Measurements from ENCODE around the gene SLC9A9.

Gene SLC9A9

GRCh38 chr3:143736205-143736997 lies 111.9 kb downstream of the SLC9A9 start:
- Mint-ChIP-seq H3K36me3 (ENCODE audit: low read depth) (no peaks in the 10 kb centered on the region), H3K9me3 (peaks cover 12% of the 10 kb centered on the region), H3K27ac (no peak overlapping the region), H3K4me3 (no peak overlapping the region), H3K4me1 (no peaks in the 10 kb centered on the region), H3K27me3 (ENCODE audit: low read depth, poor library complexity) (peaks cover 4% of the 10 kb centered on the region)
- no peak for DNase-seq
- TF ChIP-seq CTCF (IDR thresholded peaks at IDR 0.05) = no peak

GRCh38 chr3:143731776-143732175 lies 116.5 kb downstream of the SLC9A9 start:
- Mint-ChIP-seq H3K27ac (no peak overlapping the region), H3K9me3 (no peaks in the 10 kb centered on the region), H3K27me3 (ENCODE audit: low read depth, poor library complexity) (peaks cover 4% of the 10 kb centered on the region), H3K36me3 (ENCODE audit: low read depth) (no peaks in the 10 kb centered on the region), H3K4me1 (no peaks in the 10 kb centered on the region), H3K4me3 (no peak overlapping the region)
- TF ChIP-seq CTCF (IDR thresholded peaks at IDR 0.05) = no peak
- DNase-seq = no peak

GRCh38 chr3:143731320-143731719 lies 116.9 kb downstream of the SLC9A9 start:
- peak overlapping the region; percentile 2 for H3K27ac Mint-ChIP-seq
- H3K27me3 Mint-ChIP-seq (ENCODE audit: low read depth, poor library complexity) = peaks cover 4% of the 10 kb centered on the region
- no peaks in the 10 kb centered on the region for H3K4me1 Mint-ChIP-seq
- no peaks in the 10 kb centered on the region for H3K36me3 Mint-ChIP-seq (ENCODE audit: low read depth)
- no peaks in the 10 kb centered on the region for H3K9me3 Mint-ChIP-seq
- H3K4me3 Mint-ChIP-seq = no peak overlapping the region
- TF ChIP-seq CTCF (IDR thresholded peaks at IDR 0.05) = no peak
- no peak for DNase-seq

- H3K27ac Mint-ChIP-seq = no peak overlapping the region
- H3K4me3 Mint-ChIP-seq = no peak overlapping the region
- H3K9me3 Mint-ChIP-seq = peaks cover 4% of the 10 kb centered on the region
Observed at GRCh38 chr3:143727391-143727790, 120.9 kb downstream of the SLC9A9 start.

GRCh38 chr3:143726727-143727126 lies 121.5 kb downstream of the SLC9A9 start:
- Mint-ChIP-seq H3K27me3 (ENCODE audit: low read depth, poor library complexity) (peaks cover 3% of the 10 kb centered on the region), H3K4me1 (no peaks in the 10 kb centered on the region), H3K4me3 (no peak overlapping the region), H3K36me3 (ENCODE audit: low read depth) (peaks cover 1% of the 10 kb centered on the region), H3K9me3 (peaks cover 5% of the 10 kb centered on the region), H3K27ac (no peak overlapping the region)
- no peak for TF ChIP-seq CTCF (IDR thresholded peaks at IDR 0.05)
- no peak for DNase-seq

More at GRCh38 chr3:143727391-143727790, 120.9 kb downstream of the SLC9A9 start:
- DNase-seq = no peak
- Mint-ChIP-seq H3K4me1 (no peaks in the 10 kb centered on the region), H3K36me3 (ENCODE audit: low read depth) (no peaks in the 10 kb centered on the region), H3K27me3 (ENCODE audit: low read depth, poor library complexity) (peaks cover 3% of the 10 kb centered on the region)
- no peak for TF ChIP-seq CTCF (IDR thresholded peaks at IDR 0.05)

GRCh38 chr3:143720381-143720780 lies 127.9 kb downstream of the SLC9A9 start:
- Mint-ChIP-seq H3K4me3 (no peak overlapping the region), H3K27ac (no peak overlapping the region), H3K4me1 (peaks cover 5% of the 10 kb centered on the region), H3K27me3 (ENCODE audit: low read depth, poor library complexity) (peaks cover 9% of the 10 kb centered on the region), H3K36me3 (ENCODE audit: low read depth) (peaks cover 5% of the 10 kb centered on the region), H3K9me3 (peaks cover 8% of the 10 kb centered on the region)
- DNase-seq = no peak
- TF ChIP-seq CTCF (IDR thresholded peaks at IDR 0.05) = no peak

All from nephron progenitor cell (in vitro differentiated cells).